ENCODE results near the gene ADISSP.

The ADISSP gene

GRCh38 chr20:3767427-3768341 lies at the start of gene ADISSP:
TSS of gene ADISSP (minus strand) at chr20:3767753. CDS start at chr20:3760100, 7,653 bp downstream.
- TF ChIP-seq GATA2 (IDR thresholded peaks at IDR 0.05; ENCODE audit: low read depth, low read length) (no peak), GATA3 (IDR thresholded peaks at IDR 0.05; ENCODE audit: low read depth, low read length) (no peak)

- TF ChIP-seq GATA3 (IDR thresholded peaks at IDR 0.05; ENCODE audit: low read depth, low read length) (no peak), GATA2 (IDR thresholded peaks at IDR 0.05; ENCODE audit: low read depth, low read length) (no peak)
These were observed 48.3 kb upstream of the ADISSP start for GRCh38 chr20:3815703-3816315.

DNA sequence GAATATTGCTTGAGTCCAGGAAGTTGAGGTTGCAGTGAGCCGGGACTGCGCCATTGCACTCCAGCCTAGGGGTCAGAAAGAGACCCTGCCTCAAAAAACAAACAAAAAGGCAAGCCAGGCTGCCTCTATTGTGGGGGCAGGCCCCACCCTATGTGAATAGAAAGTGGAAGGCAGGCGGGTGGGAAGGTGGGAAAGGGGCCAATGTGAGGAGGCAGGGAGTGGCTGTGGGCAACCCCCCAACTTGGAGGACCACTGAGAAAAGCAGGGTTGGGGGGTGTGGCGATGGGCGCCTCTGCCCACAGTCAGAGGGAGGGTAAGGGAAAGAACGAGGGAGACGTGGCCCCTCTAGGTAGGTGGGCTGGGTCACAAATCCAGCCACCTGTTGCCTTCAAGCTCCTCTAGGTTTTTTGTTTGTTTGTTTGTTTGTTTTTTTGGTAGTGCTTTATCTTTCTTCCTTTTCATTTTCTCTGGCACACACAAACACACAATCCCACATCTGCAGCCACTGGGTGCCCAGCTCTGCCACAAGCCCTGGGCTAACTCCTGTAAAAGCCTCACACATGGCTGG lies 47.5 kb upstream of the ADISSP start:
- no peak for TF ChIP-seq GATA3 (IDR thresholded peaks at IDR 0.05; ENCODE audit: low read depth, low read length)
- no peak for TF ChIP-seq GATA2 (IDR thresholded peaks at IDR 0.05; ENCODE audit: low read depth, low read length)

DNA sequence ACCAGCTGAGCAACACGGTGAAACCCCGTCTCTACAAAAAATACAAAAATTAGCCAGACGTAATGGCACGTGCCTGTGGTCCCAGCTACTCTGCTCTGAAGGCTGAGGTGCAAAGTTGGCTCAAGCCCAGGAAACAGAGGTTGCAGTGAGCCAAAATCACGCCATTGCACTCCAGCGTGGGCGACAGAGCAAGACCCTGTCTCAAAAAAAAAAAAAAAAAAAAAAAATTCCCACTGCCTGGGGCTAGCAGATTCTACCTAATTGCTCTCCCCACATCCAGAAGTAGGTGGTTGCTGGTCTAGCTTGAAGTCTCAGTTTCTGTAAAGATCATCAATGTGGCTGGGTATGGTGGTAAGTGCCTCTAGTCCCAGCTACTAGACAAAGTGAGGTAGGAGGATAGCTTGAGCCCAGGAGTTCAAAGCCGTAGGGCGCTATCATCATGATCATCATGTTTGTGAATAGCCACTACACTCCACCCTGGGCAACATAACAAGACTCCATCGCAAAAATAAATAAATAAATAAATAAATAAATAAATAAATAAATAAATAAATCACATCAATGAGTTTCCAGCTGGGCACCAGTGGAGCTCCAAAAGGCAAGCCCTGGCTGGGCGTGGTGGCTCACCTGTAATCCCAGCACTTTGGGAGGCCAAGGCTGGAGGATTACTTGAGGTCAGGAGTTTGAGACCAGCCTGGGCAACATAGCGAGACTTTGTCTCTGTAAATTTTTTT lies 46.5 kb upstream of the ADISSP start:
- TF ChIP-seq GATA3 (IDR thresholded peaks at IDR 0.05; ENCODE audit: low read depth, low read length) (no peak), GATA2 (IDR thresholded peaks at IDR 0.05; ENCODE audit: low read depth, low read length) (no peak)

- no peak for TF ChIP-seq GATA3 (IDR thresholded peaks at IDR 0.05; ENCODE audit: low read depth, low read length)
- no peak for TF ChIP-seq GATA2 (IDR thresholded peaks at IDR 0.05; ENCODE audit: low read depth, low read length)
These were observed 45.7 kb upstream of the ADISSP start for GRCh38 chr20:3812975-3813847.

GRCh38 chr20:3812259-3812681 lies 44.7 kb upstream of the ADISSP start:
- TF ChIP-seq GATA3 (IDR thresholded peaks at IDR 0.05; ENCODE audit: low read depth, low read length) (no peak), GATA2 (IDR thresholded peaks at IDR 0.05; ENCODE audit: low read depth, low read length) (no peak)

DNA sequence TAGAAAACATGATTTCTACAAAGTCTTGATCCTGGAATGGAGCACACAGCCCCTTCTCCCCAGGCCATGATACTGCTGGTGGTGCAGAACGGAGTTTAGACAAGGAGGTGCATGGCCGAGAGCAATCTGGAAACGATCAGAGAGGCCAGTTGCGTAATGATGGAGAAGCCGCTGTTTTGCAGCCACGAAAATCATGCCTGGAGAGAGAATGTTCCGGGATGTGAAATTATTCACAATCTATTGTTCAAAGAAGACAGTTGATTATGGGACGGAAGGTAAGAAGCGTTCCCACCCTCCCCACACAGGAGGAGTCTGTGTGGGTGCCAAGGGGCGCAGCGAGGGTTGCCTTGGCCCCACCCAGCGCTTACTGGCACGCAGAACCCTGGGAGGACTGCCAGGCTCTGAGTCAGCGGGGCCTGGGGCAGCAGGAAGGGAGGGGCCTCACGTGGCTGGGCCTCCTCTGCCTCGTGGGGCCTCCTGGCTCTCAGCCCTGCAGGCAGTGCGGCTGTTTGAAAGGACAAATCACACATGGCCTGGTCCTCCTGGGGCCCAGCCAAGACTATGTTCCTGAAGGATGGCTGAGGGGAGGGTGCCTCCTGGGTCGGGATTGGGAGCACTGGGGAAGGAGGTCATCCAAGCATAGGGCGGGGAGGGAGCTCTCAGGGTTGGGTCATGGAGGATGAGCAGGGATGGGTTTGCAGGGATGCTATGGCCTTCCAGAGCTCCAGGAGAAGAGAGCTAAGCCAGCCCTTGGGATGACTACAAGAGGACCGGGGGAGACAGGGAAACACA lies 44.1 kb upstream of the ADISSP start:
- TF ChIP-seq GATA2 (IDR thresholded peaks at IDR 0.05; ENCODE audit: low read depth, low read length) (peak; percentile 36), GATA3 (IDR thresholded peaks at IDR 0.05; ENCODE audit: low read depth, low read length) (no peak)

GRCh38 chr20:3808544-3808943 lies 41.0 kb upstream of the ADISSP start:
- no peak for TF ChIP-seq GATA3 (IDR thresholded peaks at IDR 0.05; ENCODE audit: low read depth, low read length)
- TF ChIP-seq GATA2 (IDR thresholded peaks at IDR 0.05; ENCODE audit: low read depth, low read length) = no peak

GRCh38 chr20:3804781-3805180 lies 37.2 kb upstream of the ADISSP start:
- TF ChIP-seq GATA2 (IDR thresholded peaks at IDR 0.05; ENCODE audit: low read depth, low read length) (no peak), GATA3 (IDR thresholded peaks at IDR 0.05; ENCODE audit: low read depth, low read length) (no peak)

DNA sequence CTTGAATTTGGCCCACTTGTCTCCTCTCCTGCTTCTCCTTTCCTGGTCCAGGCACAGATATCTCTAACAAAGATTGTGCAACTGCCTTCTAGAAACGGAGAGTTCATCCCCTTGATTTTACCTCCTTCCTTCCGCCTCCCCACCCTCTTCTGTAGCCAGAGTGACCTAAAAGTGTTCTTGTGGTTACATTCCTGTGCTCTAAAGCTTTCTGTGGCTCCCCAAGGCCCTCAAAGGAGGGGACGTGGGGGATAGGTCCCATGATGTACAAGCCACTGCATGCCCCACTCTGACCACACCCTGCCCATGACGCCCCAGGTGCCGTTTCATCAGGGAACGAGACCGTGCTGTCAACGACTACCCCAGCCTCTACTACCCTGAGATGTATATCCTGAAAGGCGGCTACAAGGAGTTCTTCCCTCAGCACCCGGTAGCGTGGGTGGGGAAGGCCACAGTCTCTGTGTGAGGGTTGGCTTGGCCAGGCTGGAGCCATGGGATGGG lies 36.8 kb upstream of the ADISSP start:
- TF ChIP-seq GATA2 (IDR thresholded peaks at IDR 0.05; ENCODE audit: low read depth, low read length) = no peak
- no peak for TF ChIP-seq GATA3 (IDR thresholded peaks at IDR 0.05; ENCODE audit: low read depth, low read length)

DNA sequence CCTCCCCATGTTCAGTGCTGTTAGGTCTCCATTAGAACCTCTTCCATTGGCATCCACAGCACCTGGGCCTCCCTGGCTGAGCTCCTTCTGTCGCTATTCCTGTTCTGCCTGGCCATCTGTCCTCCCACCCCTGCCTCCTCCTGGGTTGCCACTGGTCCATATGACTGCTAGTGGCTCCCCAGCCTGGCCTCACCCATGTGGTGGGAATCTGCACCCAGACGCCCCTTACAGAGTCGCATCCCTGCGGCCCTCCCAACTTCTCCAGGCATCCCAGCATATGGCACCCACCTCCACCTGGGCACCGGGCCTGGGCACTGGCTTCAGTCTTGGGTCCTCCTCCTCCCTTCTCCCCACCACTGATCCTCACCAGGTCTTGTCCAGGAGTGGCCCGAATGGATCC lies 36.3 kb upstream of the ADISSP start:
- TF ChIP-seq GATA2 (IDR thresholded peaks at IDR 0.05; ENCODE audit: low read depth, low read length) (no peak), GATA3 (IDR thresholded peaks at IDR 0.05; ENCODE audit: low read depth, low read length) (no peak)

- TF ChIP-seq GATA3 (IDR thresholded peaks at IDR 0.05; ENCODE audit: low read depth, low read length) (no peak), GATA2 (IDR thresholded peaks at IDR 0.05; ENCODE audit: low read depth, low read length) (no peak)
These were observed 35.7 kb upstream of the ADISSP start for GRCh38 chr20:3803289-3803688.

All from SH-SY5Y (cell line).